ENCODE results near the gene ASTN2. TPM values are rescaled to one million over a fixed set of nuclear protein-coding genes. Genes with fewer than 3 reads are reported as not detected.

Gene ASTN2
- polyA plus RNA-seq, 2 of the 4 experiments (the other 2 are of a cell fraction): 5.8 to 11.6 TPM

DNA sequence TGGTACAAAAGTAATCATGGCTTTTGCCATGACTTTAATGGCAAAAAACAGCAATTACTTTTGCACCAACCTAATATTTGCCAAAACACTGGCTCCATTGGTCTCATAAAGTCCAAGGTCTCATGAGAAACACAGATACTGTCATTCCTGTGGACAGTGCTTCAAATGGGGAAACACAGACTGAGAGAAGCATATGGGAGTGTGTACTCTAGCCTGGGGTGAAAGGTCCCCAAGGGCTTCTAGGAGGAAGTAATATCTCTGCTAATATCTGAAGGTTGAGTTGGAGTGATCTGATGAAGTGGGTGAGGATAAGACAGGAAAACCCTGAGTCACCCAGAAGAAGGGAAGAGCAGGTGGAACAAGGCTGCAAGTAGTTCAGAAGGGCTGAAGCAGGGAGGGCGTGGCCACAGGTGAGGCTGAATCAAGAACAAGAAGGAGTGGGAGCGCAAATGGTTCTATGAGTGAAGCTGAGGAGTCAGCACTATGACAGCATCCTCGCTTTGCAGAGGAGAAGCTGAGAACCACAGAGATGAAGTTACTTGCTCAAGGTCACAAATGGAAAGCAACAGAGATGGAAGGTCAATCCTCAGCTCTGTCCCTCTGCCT, 164.1 kb downstream of the ASTN2 start:
- Histone ChIP-seq H3K27ac (no peak overlapping the region), H3K4me3 (no peak overlapping the region), H3K9me3 (no peaks in the 10 kb centered on the region), H3K4me1 (no peaks in the 10 kb centered on the region), H3K4me2 (no peak overlapping the region)
- no peak for ATAC-seq
- ChIA-PET CTCF (no interaction called here), POLR2A (no interaction called here)
- no peak for DNase-seq (ENCODE audit: low read depth in 1 of 2, low spot score in 1 of 2)
- WGBS (ENCODE audit: missing lambda C conversion rate): 1% methylated on average over 3 of the region's 3 CpGs
- no peak for FAIRE-seq
- TF ChIP-seq HDAC2 (IDR thresholded peaks at IDR 0.05): no peak

DNA sequence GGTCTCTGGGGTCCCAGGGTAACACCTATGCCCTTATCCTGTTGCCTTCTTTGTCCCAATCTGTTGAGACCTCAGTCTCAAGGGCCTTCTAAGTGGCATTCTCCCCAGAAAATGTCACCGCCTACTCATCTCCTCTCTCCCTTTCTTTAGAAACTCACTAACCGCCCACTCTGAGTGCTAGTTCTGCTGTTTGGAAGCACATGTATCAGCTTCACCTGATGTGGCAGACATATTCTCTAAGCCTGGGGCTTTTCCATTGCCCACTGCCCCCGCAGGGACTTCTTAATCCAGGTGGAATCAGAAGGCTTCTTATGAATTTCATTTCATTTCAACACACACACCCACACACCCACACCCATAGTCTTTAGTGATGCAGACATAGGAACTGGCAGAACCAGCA, 165.1 kb downstream of the ASTN2 start:
- CTCF ChIA-PET: no interaction called here
- Histone ChIP-seq H3K9me3 (no peaks in the 10 kb centered on the region), H3K4me1 (no peaks in the 10 kb centered on the region), H3K27ac (no peak overlapping the region), H3K4me2 (no peak overlapping the region), H3K4me3 (no peak overlapping the region)
- ATAC-seq: no peak
- no peak for FAIRE-seq
- 32% methylated on average over 3 of the region's 3 CpGs for WGBS (ENCODE audit: missing lambda C conversion rate)
- DNase-seq (ENCODE audit: low read depth in 1 of 2, low spot score in 1 of 2): no peak
- POLR2A ChIA-PET: no interaction called here
- TF ChIP-seq PHF8 (IDR thresholded peaks at IDR 0.05; ENCODE audit: borderline replicate concordance, low read depth) (no peak), TFCP2L1 (CRISPR knock-in tag; IDR thresholded peaks at IDR 0.05) (no peak), SMC3 (IDR thresholded peaks at IDR 0.05) (no peak), CBX2 (IDR thresholded peaks at IDR 0.05; ENCODE audit: borderline replicate concordance, low read depth) (no peak), RNF2 (IDR thresholded peaks at IDR 0.05; ENCODE audit: borderline replicate concordance, low read depth) (no peak), MAFK (IDR thresholded peaks at IDR 0.05; ENCODE audit: partially characterized antibody) (no peak), POLR2AphosphoS2 (conservative IDR thresholded peaks at IDR 0.05; ENCODE audit: low read length) (no peak), ESRRA (IDR thresholded peaks at IDR 0.05; ENCODE audit: borderline replicate concordance, low read length) (no peak), KDM5A (IDR thresholded peaks at IDR 0.05) (no peak), RCOR1 (IDR thresholded peaks at IDR 0.05; ENCODE audit: low read depth, low read length) (no peak), NR3C1 (IDR thresholded peaks at IDR 0.05) (no peak), CEBPB (IDR thresholded peaks at IDR 0.05) (no peak), HOXA7 (CRISPR knock-in tag; IDR thresholded peaks at IDR 0.05) (no peak), GATA3 (IDR thresholded peaks at IDR 0.05; ENCODE audit: borderline replicate concordance) (no peak), CHD2 (IDR thresholded peaks at IDR 0.05; ENCODE audit: low read length, partially characterized antibody) (no peak), TP53 (CRISPR knock-in tag; IDR thresholded peaks at IDR 0.05) (no peak), ZSCAN20 (CRISPR knock-in tag; IDR thresholded peaks at IDR 0.05) (no peak), HOXB5 (CRISPR knock-in tag; IDR thresholded peaks at IDR 0.05) (no peak), RAD21 (conservative IDR thresholded peaks at IDR 0.05 in 1 of 2, IDR thresholded peaks at IDR 0.05 in 1 of 2) (no peak)
- TF ChIP-seq, protein P1, sequence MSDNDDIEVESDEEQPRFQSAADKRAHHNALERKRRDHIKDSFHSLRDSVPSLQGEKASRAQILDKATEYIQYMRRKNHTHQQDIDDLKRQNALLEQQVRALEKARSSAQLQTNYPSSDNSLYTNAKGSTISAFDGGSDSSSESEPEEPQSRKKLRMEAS (IDR thresholded peaks at IDR 0.05): no peak

DNA sequence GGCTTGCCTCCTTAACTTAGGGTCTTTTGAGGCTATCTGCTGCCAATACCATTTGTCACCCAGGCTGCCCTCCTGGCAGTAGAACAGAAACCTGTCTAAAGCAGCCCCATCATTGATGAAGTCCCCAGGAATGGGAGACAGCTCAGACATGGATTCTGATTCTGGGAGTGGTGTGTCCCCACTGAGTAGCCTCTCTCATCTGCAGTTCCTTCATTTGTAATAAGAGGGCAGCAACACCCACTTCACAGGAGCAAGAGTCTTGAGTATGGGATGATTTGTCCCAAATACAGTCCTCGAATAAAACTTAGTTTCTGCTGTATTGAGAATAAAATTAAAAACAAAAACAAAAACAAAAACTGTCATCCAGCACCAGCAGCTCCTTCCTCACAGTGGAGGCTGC, 167.6 kb downstream of the ASTN2 start:
- ChIA-PET POLR2A (no interaction called here), CTCF (interaction anchor here (0.6 to 1.8 kb wide), 6 partner anchors 11 to 141 kb away, joined by 3 to 5 read pairs (median 4); no protein-coding TSS in a partner anchor)
- FAIRE-seq (no peak), DNase-seq (ENCODE audit: low read depth in 1 of 2, low spot score in 1 of 2) (peak; percentile 9 to 28), ATAC-seq (peak; percentile 81 to 86; a peak in 5 of 6 replicates)
- H3K4me1 ChIP-seq: no peaks in the 10 kb centered on the region
- WGBS (ENCODE audit: missing lambda C conversion rate): 0% methylated on average over 1 of the region's 1 CpG
- no peak overlapping the region for H3K27ac ChIP-seq
- no peak overlapping the region for H3K4me2 ChIP-seq
- TF ChIP-seq, protein P2, sequence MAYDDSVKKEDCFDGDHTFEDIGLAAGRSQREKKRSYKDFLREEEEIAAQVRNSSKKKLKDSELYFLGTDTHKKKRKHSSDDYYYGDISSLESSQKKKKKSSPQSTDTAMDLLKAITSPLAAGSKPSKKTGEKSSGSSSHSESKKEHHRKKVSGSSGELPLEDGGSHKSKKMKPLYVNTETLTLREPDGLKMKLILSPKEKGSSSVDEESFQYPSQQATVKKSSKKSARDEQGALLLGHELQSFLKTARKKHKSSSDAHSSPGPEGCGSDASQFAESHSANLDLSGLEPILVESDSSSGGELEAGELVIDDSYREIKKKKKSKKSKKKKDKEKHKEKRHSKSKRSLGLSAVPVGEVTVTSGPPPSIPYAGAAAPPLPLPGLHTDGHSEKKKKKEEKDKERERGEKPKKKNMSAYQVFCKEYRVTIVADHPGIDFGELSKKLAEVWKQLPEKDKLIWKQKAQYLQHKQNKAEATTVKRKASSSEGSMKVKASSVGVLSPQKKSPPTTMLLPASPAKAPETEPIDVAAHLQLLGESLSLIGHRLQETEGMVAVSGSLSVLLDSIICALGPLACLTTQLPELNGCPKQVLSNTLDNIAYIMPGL (CRISPR knock-in tag; IDR thresholded peaks at IDR 0.05; ENCODE audit: borderline replicate concordance): no peak
- TF ChIP-seq RAD21 (conservative IDR thresholded peaks at IDR 0.05 in 1 of 2, IDR thresholded peaks at IDR 0.05 in 1 of 2): peak in 1 of 2 experiments; percentile 16; a peak in 1 of 5 replicates
- H3K4me3 ChIP-seq: no peak overlapping the region
- no peaks in the 10 kb centered on the region for H3K9me3 ChIP-seq
